ENCODE results near the gene SLC25A31.

Gene SLC25A31

GRCh38 chr4:127730142-127730913 lies at the start of gene SLC25A31:
Gene SLC25A31, plus strand, starts transcription at chr4:127730400. Its CDS starts 146 bp downstream, at chr4:127730546.
- no peak for DNase-seq

GRCh38 chr4:127685292-127685691 lies 44.9 kb upstream of the SLC25A31 start:
- no peak for DNase-seq

DNA sequence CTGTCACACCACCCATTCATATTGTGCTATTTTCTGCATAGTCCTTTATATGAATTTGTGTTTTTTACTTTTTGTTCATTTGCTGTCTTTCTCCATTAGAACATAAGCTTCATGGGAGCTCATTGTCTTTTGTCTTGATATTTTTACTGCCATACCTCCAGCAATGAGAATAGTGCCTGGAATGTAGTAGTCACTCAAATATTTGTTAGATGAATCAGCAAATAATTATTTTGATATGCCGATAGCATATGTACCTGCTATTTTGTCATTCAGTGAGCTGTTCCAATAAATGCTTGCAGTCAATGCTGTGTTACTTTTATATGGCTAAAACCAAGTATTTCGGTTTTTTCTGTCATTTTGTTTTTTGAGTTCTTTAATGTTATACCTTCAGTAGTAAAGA lies 43.5 kb upstream of the SLC25A31 start:
- DNase-seq, result no peak

DNA sequence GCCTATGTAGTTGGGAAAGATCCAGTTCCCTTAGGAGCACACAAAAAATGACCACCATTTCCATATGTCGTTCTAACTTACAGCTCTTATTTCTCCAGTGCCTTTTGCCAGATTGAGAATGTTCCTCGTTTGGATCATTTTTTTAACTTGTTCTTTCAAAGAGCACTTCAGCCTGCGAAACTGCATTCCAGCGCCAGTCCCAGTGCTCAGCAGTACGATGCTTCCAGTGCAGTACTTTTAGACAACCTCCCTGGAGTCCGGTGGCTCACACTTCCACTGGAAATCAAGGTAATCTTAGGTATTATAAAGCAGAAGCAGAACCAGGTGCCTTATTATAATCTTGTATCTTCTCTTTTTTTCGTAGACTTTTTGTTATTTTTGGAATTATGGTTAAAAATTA lies 42.6 kb upstream of the SLC25A31 start:
- DNase-seq, result no peak

DNA sequence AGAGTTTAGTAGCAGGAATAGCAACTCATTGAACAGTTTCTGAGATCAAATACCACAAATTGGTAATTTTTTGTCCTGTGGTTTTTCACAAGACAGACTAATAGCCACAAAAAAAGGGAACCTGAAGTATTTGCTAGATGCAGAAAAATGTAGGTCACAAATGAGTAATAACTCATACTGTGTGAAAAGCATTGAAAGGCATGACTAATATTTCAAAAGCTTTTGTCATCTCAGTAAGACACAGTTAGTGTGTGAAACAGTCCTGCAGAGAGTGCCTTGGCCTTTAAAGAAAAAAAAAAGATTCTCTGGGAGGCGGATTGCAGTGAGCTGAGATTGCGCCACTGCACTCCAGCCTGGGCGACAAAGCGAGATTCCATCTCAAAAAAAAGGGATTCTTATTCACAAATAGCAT lies 31.4 kb upstream of the SLC25A31 start:
- no peak for DNase-seq

GRCh38 chr4:127708985-127709384 lies 21.2 kb upstream of the SLC25A31 start:
- no peak for DNase-seq

- DNase-seq, result no peak
These were observed 20.7 kb upstream of the SLC25A31 start for GRCh38 chr4:127709456-127709855.

GRCh38 chr4:127731406-127731805 lies 1.2 kb downstream of the SLC25A31 start:
- no peak for DNase-seq

DNA sequence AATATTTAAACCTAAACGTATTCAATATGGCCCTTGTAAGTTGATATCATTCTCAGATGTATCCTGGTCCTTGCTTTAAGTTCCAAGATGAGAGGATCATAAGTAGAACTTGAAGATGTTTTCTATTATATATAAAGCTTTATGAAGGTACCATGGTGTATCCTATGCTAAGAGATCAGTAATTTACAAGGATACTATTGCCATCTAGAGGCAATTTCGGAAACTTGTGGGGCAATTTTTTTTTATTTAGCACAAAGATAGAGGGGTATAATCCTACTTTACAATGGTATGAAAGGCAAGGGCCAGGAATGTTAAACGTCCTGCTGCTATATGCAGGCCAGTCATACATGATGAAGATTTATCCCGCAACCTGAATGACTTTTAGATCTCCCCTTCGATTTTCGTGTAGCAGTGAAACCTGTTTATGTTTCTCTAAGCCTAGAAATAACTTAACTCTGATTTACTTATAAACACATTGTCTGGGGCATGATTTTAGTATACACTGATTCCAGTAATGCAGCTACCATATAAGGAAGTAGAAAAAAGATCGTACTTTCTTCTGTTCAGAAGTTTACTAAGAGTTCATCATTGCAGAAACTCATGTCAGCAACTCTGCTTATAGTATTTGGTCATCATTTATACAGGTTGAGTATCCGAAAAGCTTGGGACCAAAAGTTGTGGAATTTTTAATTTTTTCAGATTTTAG lies 2.6 kb downstream of the SLC25A31 start:
- no peak for DNase-seq

DNA sequence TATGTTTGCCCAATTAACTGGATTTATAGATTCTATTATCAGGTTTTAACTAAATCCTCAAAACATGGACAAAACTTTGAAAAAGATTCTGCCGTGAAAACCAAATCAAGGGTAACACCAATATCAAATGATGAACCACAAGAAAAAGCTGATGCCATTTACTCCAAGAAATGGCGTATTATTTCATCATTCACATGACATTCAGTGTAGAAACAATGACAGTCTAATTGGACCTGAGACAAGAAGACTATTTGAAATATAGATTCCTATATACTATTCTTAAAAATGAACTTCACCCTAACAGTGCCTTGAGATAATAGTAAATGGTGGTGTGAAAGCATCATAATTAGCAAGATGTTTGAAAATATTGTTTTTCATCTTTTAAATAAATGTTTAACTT lies 4.8 kb downstream of the SLC25A31 start:
- no peak for DNase-seq

DNA sequence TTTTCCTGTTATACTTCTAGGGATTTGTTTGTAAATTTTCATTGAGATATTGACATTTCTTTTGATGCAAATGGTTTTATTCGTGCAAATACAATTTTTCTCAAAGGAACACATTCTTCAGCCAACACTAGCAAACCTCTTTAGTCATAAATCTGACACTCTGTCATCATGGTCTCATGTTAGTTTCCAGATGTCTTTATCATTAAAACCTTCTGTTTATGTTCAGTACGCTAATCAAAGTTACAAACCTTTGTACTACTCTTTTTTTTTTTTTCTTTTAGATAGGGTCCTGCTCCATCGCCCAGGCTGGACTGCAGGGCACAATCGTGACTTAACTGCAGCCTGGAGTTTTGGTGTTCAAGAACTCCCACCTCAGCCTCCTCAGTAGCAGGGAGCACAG lies 7.1 kb downstream of the SLC25A31 start:
- DNase-seq, result no peak

DNA sequence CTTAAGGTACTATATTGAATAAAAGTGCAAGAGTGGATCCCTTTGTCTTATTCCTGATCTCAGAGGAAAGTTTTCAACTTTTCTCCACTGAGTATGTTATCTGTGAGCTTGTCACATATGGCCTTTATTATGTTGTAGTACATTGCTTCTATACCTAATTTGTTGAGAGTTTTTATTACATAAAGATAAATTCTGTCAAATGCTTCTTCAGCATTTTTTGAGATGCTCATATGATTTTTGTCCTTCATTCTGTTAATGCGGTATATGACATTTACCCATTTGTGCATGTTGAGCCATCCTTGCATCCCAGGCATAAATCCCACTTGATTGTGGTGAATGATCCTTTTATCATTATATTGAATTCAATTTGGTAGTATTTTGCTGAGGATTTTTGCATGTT lies 11.0 kb downstream of the SLC25A31 start:
- DNase-seq, result no peak

DNA sequence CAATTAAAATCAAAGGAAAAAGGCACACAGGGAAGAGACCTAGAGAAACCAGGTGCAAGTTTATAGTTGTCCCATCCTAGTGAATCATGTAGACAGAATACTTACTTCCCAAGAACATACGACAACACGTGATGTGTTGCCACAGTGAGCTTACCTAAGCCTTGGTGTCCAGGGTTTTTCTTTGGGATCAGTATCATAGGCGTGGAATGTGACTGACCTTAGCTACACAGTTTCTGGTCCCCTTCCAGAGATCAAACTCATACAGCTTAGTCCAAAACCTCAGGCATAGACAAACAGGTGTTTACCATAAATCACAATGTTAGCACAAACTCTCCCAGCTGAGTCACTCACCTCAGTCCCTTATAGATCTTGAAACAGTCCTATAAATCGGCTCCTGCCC lies 17.7 kb downstream of the SLC25A31 start:
- DNase-seq, result no peak

DNA sequence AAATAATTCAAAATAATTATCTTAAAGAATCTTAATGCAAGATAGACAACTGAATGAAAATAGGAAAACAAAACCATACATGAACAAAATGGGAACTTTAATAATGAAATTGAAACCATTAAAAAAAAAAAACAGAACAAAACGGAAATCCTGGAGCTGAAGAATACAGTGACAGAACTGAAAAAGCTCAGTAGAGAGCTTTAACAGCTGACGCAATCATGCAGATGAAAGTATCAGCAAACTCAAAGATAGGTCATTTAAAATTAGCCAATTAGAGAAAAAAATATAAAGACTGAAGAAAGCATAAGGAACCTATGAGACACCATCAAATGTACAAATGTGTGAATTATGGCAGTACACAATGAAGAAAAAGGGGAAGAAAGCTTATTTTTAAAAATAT lies 18.8 kb downstream of the SLC25A31 start:
- no peak for DNase-seq

DNA sequence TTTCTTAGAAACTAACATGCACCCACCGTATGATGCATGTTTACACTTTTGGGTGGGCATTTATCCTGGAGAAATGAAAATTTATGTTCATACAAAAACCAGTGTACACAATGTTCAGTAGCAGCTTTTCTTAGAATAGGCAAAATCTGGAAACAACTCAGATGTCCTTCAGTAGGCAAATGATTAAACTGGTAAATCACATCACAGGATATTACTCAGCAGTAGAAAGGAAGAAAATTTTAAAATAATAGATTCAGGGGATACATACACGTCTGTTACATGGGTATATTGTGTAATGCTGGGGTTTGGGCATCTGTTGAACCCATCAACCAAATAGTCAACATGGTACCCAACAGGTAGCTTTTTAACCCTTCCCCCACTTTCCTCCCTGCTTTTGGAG lies 26.7 kb downstream of the SLC25A31 start:
- DNase-seq, result no peak

DNA sequence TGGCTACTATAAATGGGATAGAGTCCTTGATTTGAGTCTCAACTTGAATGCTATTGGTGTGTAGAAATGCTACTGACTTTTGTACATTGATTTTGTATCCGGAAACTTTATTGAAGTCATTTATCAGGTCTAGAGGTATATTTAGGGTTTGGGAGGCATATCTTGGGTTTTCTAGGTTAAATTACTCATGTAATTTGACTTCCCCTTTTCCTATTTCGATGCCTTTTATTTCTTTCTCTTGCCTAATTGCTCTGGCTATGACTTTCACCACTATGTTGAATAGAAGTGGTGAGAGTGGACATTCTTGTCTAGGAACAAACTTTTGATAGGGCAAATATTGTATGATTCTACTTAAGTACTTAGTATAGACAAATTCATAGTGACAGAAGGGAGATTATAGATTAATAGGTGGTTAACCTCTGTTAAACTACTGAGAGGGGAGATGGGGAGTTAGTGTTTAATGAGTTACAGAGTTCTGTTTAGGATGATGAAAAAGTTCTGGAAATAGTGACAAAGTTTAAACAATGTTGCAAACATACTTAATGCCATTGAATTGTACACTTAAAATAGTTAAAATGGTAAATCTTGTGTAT lies 29.1 kb downstream of the SLC25A31 start:
- no peak for DNase-seq

GRCh38 chr4:127759893-127760292 lies 29.7 kb downstream of the SLC25A31 start:
- no peak for DNase-seq

DNA sequence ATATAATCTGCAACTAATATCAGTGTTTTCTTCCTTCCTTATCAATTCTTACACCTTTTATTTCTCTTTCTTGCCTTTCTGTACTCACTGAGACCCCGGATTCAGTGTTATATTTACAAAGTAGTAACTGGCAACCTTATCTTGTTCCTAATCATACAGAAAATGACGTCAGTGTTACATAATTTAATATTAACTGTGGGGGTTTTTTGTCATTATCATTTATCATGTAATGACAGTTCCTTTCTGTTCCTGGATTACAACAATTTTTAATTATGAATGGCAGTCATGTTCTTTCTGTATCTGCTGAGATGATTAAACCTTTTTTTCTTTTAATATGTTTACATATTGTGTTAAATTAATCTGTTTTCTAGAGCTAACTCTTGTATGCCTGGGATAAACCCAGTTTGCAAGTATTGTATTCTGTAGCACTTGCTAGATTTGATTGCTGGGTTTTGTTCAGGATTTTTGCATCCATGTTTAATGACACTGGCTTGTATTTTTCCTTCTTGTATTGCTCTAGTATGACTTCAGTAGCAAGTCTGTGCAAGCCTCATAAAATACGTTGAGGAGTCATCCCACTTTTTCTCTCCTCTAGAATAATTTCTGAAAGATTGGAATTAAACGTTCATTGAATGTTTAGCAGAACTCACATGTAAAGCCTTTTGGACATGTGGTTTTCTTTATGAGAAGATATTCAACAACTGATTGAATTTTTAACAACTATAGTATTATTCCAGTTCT lies 41.5 kb downstream of the SLC25A31 start:
- no peak for DNase-seq

GRCh38 chr4:127772769-127773671 lies 42.8 kb downstream of the SLC25A31 start:
- no peak for DNase-seq

DNA sequence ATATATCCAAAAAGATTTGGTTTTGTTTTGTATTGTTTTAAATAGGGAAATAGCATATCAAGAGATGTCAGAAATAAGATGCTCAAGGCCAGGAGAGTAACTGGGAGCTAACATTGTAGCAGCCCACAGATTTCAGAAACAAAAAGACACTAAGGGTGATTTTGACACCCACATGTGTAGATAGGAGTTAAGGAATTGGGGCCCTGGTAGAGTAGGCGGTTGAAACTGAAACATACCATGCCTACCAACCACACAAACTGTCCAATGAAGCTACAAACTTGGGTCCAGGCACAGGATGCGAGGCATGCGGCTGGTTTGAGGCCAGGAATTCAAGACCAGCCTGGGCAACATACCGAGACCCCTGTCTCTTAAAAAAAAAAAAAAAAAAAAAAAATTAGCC lies 45.6 kb downstream of the SLC25A31 start:
- no peak for DNase-seq

DNA sequence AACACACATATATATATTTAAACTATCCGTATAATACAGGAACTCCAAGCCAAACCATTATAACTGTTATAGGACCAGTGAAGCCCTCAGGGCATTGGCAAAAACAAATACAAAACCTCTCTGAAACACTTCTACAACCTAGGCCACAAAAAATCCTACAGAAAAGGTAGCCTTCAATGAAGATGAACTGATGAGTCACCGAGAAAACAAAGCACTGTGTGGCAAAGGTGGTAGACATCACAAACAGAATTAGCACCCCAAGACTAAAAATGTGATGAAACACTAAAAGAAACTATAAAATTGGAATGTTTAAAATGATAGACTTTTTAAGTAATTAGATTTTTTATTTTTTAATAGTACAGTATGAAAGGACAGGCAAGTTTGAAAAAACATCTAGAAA lies 46.4 kb downstream of the SLC25A31 start:
- no peak for DNase-seq

DNA sequence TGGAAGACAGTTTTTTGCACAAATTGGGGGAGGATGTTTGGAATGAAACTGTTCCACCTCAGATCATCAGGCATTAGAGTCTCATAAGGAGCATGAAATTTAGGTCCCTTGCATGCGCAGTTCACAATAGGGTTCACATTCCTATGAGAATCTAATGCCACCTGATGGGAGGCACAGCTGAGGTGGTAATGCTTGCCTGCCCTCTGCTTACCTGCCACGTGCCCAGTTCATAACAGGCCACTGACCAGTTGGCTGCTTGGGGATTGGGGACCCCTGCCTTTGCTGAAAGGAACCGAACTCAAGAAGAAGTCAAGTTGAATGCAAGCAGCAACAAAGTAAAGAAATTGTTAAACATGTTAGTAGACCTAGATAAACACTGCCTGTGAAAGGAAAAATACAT lies 47.3 kb downstream of the SLC25A31 start:
- DNase-seq, result no peak

All from CD4-positive, alpha-beta T cell treated with Interleukin-17A for 4 hours (primary cell).